GM19351 (cell line): ENCODE results near the gene SDSL.

Source experiments
- ATAC-seq: cut with Tn5 transposase; IDR thresholded peaks from one replicate; pipeline ENCODE4 v1.9.1; 2021; ENCODE audit warnings: mild to moderate bottlenecking, moderate library complexity; ENCODE audit not compliant: unreplicated experiment

The SDSL gene

GRCh38 chr12:113479216-113479589, 57.0 kb downstream of the SDSL start:
- ATAC-seq = no peak

- ATAC-seq = no peak
Measured at GRCh38 chr12:113479590-113480335, 57.6 kb downstream of the SDSL start.

- ATAC-seq = no peak
Measured at GRCh38 chr12:113480336-113480971, 58.3 kb downstream of the SDSL start.

- no peak for ATAC-seq
Measured at GRCh38 chr12:113482334-113482733, 60.2 kb downstream of the SDSL start.

GRCh38 chr12:113485330-113485729, 63.1 kb downstream of the SDSL start:
- no peak for ATAC-seq

- no peak for ATAC-seq
Measured at GRCh38 chr12:113486722-113487121, 64.5 kb downstream of the SDSL start.
